Measurements from ENCODE around the gene MORN1.

DNA sequence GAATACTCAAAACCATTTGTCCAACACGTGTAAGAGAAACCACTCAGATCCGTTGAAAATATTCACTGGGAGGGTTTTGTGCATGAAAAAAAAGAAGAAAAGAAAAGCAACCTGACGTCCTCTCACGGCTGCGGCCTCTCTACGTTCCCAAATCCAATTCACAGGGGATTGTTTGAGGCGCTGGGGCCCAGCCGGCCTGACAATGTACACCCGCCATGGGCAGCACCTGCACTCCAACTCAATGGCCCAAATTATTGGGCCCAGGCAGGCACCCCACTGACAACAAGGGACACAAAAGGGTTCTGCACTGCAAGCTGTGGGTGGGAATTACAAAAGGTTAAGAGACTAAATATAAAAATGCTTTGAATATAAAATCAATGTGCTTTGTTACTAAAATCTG lies 41.5 kb downstream of the MORN1 start:
- TF ChIP-seq, protein P1, sequence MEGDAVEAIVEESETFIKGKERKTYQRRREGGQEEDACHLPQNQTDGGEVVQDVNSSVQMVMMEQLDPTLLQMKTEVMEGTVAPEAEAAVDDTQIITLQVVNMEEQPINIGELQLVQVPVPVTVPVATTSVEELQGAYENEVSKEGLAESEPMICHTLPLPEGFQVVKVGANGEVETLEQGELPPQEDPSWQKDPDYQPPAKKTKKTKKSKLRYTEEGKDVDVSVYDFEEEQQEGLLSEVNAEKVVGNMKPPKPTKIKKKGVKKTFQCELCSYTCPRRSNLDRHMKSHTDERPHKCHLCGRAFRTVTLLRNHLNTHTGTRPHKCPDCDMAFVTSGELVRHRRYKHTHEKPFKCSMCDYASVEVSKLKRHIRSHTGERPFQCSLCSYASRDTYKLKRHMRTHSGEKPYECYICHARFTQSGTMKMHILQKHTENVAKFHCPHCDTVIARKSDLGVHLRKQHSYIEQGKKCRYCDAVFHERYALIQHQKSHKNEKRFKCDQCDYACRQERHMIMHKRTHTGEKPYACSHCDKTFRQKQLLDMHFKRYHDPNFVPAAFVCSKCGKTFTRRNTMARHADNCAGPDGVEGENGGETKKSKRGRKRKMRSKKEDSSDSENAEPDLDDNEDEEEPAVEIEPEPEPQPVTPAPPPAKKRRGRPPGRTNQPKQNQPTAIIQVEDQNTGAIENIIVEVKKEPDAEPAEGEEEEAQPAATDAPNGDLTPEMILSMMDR (IDR thresholded peaks at IDR 0.05; ENCODE audit: low read depth, low read length, poor library complexity, severe bottlenecking): no peak
- no peak for TF ChIP-seq EZH2phosphoT487 (IDR thresholded peaks at IDR 0.05; ENCODE audit: borderline replicate concordance, low read length)
